ENCODE results near the gene BET1.

DNA sequence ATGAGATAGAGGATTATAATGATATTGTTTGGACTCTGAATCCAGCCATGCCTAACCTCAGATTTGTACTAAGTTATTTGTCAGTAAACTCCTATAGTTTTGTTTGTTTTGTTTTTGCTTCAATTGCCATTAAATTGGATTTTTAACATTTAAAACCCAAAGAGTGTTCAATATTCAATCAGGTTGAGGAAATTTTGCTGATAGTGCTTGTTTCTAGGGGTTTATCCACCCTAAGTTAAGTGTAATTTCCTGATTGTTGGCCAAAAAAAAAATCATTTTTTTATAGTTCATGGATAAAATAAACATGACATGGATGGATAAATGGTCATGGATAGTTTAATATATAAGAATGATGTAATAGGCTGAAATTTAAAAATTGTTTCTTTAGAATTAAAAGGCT lies 11.4 kb upstream of the BET1 start:
- no peak for TF ChIP-seq EZH2 (IDR thresholded peaks at IDR 0.05; ENCODE audit: low read length, unreplicated experiment)
- TF ChIP-seq, protein P1, sequence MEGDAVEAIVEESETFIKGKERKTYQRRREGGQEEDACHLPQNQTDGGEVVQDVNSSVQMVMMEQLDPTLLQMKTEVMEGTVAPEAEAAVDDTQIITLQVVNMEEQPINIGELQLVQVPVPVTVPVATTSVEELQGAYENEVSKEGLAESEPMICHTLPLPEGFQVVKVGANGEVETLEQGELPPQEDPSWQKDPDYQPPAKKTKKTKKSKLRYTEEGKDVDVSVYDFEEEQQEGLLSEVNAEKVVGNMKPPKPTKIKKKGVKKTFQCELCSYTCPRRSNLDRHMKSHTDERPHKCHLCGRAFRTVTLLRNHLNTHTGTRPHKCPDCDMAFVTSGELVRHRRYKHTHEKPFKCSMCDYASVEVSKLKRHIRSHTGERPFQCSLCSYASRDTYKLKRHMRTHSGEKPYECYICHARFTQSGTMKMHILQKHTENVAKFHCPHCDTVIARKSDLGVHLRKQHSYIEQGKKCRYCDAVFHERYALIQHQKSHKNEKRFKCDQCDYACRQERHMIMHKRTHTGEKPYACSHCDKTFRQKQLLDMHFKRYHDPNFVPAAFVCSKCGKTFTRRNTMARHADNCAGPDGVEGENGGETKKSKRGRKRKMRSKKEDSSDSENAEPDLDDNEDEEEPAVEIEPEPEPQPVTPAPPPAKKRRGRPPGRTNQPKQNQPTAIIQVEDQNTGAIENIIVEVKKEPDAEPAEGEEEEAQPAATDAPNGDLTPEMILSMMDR (conservative IDR thresholded peaks at IDR 0.05; ENCODE audit: low read depth, low read length), result no peak
